ENCODE measurements around the gene ZFPM1.

DNA sequence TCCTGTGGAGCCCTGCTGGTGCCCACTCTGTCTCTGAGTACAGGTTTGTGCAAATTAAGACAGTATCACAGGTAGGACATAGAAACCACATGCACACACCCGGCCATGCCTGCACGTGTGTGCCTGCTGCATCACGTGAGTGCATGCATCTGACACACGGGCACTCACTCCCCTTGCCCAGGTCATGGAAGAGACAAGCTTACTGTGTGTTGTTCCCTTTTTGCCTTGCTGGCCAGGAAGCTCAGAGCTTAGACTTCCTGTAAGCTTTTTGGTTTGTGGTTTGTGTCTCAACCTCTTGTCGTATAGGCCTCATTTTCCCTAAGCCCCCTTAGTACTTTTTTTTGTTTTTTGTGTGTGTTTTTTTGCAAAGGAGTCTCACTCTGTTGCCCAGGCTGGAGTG lies 45.3 kb upstream of the ZFPM1 start:
- TF ChIP-seq, protein P1, sequence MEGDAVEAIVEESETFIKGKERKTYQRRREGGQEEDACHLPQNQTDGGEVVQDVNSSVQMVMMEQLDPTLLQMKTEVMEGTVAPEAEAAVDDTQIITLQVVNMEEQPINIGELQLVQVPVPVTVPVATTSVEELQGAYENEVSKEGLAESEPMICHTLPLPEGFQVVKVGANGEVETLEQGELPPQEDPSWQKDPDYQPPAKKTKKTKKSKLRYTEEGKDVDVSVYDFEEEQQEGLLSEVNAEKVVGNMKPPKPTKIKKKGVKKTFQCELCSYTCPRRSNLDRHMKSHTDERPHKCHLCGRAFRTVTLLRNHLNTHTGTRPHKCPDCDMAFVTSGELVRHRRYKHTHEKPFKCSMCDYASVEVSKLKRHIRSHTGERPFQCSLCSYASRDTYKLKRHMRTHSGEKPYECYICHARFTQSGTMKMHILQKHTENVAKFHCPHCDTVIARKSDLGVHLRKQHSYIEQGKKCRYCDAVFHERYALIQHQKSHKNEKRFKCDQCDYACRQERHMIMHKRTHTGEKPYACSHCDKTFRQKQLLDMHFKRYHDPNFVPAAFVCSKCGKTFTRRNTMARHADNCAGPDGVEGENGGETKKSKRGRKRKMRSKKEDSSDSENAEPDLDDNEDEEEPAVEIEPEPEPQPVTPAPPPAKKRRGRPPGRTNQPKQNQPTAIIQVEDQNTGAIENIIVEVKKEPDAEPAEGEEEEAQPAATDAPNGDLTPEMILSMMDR (IDR thresholded peaks at IDR 0.05) = no peak
- TF ChIP-seq POLR2AphosphoS5 (IDR thresholded peaks at IDR 0.05) (no peak), POLR2A (IDR thresholded peaks at IDR 0.05) (no peak), EP300 (IDR thresholded peaks at IDR 0.05) (no peak)
